Stimulated activated CD8-positive, alpha-beta memory T cell treated with anti-CD3 and anti-CD28 coated beads, Interleukin-2, amount 100 ng/mL, for 1 hour (primary cell): Measurements from ENCODE around the gene PRPF19.

Experiments
- DNase-seq, 2 donors: peaks; one replicate each; pipeline ENCODE4 v3.0.0-alpha.2; 2020; ENCODE audit warnings: low read depth in 2 of 2

Gene PRPF19

GRCh38 chr11:60937811-60938210 is 31.4 kb upstream of the PRPF19 start:
- no peak for DNase-seq

GRCh38 chr11:60937144-60937527 is 30.8 kb upstream of the PRPF19 start:
- no peak for DNase-seq

- DNase-seq, result no peak
Measured at GRCh38 chr11:60936467-60937143, 30.2 kb upstream of the PRPF19 start.

- no peak for DNase-seq
Measured at GRCh38 chr11:60935676-60936442, 29.5 kb upstream of the PRPF19 start.

- DNase-seq, result no peak
Measured at GRCh38 chr11:60934790-60935605, 28.6 kb upstream of the PRPF19 start.

DNA sequence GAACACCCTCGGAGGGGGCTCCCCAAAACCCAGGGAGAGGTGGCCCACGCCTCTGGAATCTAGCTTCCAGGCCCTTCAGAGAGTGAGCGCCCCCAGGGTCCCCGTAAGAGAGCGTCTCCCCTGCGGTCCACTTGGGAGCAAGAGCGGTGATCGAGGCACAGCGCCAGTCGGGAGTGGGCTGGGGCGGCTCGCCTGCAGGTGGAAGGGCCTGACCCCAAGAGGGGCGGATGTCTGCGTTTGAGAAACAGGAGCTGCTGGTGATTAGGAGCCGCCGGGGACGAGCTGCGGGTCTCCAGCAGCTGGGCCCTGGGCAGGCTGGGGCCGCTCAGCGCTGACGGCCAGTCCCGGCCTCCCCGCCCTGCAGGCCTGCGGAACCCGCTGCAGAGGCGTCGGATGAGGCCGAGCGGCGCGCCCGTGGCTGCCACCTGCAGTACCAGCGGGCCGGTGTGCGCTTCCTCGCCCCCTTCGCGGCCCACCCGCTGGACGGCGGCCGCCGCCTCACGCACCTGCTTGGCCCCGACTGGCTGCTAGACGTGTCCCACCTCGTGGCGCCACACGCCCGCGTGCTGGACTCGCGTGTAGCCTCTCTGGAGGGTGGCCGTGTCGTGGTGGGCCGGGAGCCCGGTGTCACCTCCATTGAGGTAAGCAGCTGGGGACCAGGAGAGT is 27.9 kb upstream of the PRPF19 start:
- DNase-seq, result no peak

DNA sequence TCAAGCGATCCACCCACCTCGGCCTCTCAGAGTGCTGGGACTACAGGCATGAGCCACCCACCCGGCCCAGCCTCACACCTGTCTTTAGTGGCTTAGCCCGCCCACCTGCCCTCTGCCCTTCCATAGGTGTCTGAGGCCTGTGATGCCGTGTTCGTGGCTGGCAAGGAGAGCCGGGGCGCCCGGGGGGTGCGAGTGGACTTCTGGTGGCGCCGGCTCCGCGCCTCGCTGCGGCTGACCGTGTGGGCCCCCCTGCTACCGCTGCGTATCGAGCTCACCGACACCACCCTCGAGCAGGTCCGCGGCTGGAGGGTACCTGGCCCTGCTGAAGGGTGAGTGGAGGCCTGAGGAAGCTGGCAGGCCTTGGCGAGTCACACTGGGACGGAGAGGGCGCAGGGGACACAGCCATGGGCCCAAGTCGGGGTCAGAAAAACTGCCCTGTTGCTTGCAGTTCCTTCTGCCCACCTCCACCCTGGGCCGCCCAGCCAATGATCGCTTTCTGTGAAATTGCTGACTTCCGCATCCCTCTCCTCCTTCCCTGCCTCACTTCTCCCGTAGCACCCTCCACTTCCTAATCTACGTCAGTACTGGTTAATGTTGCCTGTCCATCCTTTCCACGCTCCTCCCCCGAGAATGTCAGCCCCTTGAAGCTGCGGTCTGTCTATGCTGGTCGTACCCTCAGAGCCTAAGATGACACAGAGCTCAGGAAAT is 27.2 kb upstream of the PRPF19 start:
- DNase-seq, result no peak

- DNase-seq, result no peak
Measured at GRCh38 chr11:60932605-60933356, 26.4 kb upstream of the PRPF19 start.

DNA sequence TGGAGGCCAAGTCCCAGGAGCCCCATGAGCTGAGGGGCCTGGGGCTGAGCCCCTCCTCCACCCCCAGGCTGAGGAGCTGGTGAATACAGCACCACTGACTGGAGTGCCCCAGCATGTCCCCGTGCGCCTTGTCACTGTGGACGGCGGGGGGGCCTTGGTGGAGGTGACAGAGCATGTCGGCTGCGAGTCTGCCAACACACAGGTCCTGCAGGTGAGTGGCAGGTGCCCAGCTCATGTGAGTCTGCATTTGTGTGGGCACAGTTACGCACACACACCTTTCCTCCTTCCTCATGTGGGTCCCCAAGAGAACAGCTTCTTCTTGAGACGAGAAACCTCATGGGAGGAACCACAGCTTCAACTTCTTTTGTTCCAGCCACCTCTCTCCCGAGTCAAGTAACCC is 25.5 kb upstream of the PRPF19 start:
- DNase-seq, result no peak

GRCh38 chr11:60930394-60930793 is 24.0 kb upstream of the PRPF19 start:
- DNase-seq, result no peak

GRCh38 chr11:60929764-60930163 is 23.4 kb upstream of the PRPF19 start:
- DNase-seq, result no peak

- no peak for DNase-seq
Measured at GRCh38 chr11:60928563-60929001, 22.2 kb upstream of the PRPF19 start.

GRCh38 chr11:60927600-60927999 is 21.2 kb upstream of the PRPF19 start:
- DNase-seq, result no peak

DNA sequence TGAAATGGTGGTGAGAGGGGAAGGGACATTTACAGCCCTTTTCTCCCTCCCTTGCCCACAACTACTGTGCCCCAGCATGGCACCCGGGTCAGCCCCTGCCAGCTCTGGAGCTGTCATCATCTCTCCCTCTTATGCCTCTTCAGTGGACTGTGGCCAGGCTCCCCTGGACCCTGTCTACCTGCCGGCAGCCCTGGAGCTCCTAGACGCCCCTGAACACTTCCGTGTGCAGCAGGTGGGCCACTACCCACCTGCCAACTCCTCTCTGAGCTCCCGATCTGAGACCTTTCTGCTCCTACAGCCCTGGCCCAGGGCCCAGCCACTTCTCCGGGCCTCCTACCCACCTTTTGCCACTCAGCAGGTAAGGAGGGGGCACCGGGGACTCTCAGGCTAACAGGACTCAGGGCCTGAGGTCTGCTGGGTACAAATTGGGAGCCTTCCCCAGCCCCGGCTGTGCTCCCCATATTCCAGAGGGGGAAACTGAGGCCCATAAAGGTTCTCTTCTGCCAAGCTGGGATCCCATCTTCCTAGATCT is 20.7 kb upstream of the PRPF19 start:
- DNase-seq, result no peak

DNA sequence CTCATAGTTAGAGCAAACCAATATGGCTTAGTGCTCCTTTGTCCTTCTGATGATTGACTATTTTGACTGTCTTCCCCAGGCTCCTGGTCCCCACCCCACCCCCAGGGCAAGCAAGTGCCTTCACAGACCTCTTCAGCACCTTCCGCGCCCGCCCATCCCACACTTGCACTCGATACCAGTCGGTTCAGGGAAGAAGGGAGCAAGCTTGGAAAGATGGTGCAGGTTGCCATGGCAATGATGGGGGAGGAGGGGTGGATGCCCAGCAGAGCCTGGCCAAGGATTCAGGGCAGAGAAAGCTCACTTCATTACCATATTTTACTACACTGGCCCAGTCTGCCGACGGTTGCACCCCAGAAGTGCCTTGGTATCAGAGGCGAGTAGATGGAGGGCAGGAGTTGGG is 20.1 kb upstream of the PRPF19 start:
- DNase-seq, result no peak

DNA sequence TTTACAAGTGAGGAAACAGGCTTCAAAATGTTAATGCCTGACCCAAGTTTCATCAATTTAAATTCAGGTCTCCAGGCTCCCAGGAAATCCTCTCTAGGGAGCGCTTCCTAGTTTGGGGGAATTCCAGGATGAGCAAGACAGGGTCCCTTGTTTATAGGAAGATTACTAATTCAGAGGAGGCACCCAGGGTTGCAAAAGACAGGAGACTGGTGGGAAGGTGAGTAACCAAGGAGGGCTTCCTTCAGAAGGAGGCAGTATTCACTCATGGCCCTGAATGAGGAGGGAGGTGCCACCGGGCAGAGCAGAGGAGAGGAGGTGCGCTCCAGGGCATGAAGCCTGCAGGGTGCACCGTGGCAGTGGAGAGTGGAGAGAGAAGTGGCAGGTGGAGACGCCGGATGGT is 19.5 kb upstream of the PRPF19 start:
- DNase-seq, result no peak

GRCh38 chr11:60924906-60925853 is 18.8 kb upstream of the PRPF19 start:
- no peak for DNase-seq

DNA sequence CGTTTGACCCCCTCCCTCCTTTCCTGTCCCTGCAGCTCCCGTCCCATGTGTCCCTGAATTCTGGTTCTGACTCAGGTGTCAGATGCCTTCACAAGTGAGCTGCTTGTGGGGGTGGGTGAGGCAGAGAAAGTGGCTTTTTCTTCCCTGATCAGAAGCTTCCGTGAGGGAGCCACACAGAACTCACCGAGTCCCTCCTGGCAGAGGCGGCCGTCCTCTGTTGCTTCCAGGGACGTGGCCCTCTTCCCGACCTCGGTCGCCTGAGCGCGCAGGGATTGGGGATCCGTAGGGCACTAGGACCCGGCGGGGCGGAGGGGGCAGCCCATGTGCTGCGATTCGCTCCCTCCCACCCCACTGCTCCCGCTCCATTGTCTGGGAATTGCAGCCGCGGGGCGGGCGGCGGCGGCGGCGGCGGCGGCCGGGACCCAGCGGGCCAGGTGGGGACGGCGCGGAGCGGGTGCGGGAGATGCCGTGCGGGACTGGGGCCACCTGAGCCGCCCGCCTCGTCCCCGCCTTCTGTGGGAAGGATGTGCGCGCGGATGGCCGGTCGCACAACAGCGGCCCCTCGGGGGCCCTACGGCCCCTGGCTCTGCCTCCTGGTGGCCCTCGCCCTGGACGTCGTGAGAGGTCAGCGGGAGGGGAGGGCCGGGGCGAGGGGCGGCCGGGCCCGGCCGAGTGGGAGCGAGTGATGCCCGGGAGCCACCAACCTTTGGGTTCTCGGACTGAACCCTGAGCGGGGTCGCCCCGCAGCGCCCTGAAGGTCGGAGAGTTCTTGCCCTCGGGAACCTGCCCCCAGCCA is 17.9 kb upstream of the PRPF19 start, which contains the start of gene TMEM132A:
Gene TMEM132A, plus strand, starts transcription at position 351 of the 796 bp plus-strand sequence. Its CDS starts 174 bp downstream, at position 525.
- no peak for DNase-seq
